ENCODE data around the gene RAB17.

RAB17 gene

DNA sequence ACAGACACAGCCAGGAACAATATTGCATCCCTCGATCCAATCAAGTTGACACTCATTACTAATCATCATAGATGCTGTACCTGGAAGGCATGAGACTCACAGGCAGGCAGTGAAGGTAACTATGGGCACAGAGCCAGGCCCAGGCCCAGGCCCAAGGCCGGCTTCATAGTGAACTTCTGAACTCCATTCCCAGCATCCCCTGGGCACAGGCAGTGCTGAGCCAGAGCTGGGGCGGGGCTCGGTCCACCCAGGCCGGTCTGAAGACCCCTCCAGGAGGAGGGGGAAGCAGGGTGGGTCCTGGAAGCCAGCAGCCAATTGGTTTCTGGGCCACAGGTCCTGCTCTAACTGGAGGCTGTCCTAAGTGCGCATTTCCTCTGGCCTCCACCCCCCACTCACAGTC lies 65.9 kb downstream of the RAB17 start:
- Mint-ChIP-seq H3K27me3 (no peaks in the 10 kb centered on the region), H3K36me3 (ENCODE audit: low read depth) (no peaks in the 10 kb centered on the region), H3K27ac (no peak overlapping the region), H3K4me1 (no peaks in the 10 kb centered on the region), H3K4me3 (no peak overlapping the region), H3K9me3 (no peaks in the 10 kb centered on the region)
- DNase-seq (no peak), ATAC-seq (no peak)

All from activated naive CD8-positive, alpha-beta T cell treated with anti-CD3 and anti-CD28 coated beads, Interleukin-2, amount 50 U/mL, for 24 hours (primary cell).